Activated gamma-delta T cell (primary cell): ENCODE results near the gene SLC25A5.

ENCODE experiments used
- DNase-seq: peaks from one replicate; lab custom pipeline; 2025; lab: John Stamatoyannopoulos, UW

The SLC25A5 gene

DNA sequence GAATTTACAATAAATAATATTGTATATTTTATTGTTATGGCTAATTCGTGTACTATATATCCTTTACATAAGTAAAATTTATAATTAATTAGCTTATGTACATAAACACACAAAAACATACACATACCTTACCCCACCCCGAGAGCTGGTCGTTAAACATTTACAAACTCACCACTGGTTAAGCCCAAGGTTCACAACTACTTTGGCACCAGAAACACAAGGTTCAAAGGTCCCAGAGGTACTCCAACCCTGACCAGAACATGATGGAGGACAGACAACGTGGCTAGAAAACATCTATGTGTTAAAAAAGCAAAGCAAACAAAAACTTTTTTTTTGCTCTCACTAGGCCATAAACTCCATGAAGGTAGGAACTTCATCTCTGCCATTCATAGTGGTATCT is 37.7 kb downstream of the SLC25A5 start:
- DNase-seq = no peak

- DNase-seq = no peak
Measured at GRCh38 chrX:119507206-119507605, 39.0 kb downstream of the SLC25A5 start.

DNA sequence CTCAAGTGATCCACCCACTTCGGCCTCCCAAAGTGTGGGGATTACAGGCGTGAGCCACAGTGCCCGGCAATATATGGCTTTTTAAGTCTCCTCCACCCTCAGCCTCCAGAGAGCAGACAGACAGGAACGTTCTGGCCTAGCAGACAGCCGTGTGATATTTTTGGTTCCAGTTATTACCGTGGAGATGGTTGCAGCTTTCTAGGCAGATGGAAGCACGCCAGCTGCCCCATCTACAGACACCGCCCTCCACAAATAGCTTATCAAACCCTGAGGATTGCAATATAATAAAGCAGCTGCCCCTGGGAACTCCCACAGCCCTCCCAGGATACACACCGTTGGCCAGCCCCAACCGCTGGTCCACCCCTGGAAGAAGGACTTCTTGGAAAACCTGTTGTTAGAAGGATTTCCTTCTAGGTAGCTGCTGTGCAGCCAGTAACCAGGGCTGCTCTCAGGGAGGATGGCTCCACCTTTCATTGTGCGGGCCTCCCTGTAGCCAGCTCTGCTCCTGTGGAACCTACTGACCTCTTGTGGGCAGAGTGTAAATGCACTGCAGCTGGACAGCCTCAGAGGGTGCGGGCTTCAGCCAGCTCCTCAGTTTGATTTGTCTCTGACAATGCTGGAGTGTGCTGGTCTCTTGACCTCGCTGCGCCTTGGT is 44.0 kb downstream of the SLC25A5 start:
- DNase-seq = no peak

GRCh38 chrX:119516157-119516702 is 48.0 kb downstream of the SLC25A5 start:
- DNase-seq = no peak

DNA sequence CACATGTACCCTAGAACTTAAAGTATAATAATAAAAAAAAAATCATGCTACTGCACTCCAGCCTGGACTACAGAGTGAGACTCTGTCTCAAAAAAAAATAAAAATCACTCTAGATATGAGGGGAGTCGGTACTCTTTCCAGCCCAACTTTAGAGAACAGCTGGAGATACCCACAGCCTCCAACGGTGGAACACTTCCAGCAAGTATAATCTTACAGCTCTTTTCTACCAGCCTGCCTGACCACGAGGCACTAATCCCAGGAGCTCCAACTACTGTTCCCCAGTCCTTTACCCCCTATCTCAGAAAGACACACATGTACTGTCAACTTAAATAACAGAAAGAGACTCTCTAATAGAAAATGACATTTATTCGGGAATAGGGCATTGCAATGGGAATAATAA is 50.1 kb downstream of the SLC25A5 start:
- DNase-seq = no peak
